ENCODE measurements around the gene GNG3.
"Not testable (repeated sequence)": the region's sequence is repeated elsewhere in the genome, so short reads cannot be mapped to it uniquely, and the experiment has no call there.

GNG3 gene

GRCh38 chr11:62682518-62682917, 25.0 kb upstream of the GNG3 start:
- no peak overlapping the region for H3K4me2 ChIP-seq (ENCODE audit: low read length)
- no peaks in the 10 kb centered on the region for H3K36me3 ChIP-seq (ENCODE audit: control insufficient read depth, insufficient read depth, low read length)
- no peak overlapping the region for H3K9ac ChIP-seq
- H3K4me1 ChIP-seq: no peaks in the 10 kb centered on the region
- no peak for TF ChIP-seq CTCF (IDR thresholded peaks at IDR 0.05)
- H2AFZ ChIP-seq: no peak overlapping the region
- H3K4me3 ChIP-seq (ENCODE audit: low read depth, low read length): no peak overlapping the region
- H3K27ac ChIP-seq: no peak overlapping the region
- H3K9me3 ChIP-seq (ENCODE audit: control insufficient read depth, low read length): no peaks in the 10 kb centered on the region
- H3K27me3 ChIP-seq (ENCODE audit: control insufficient read depth, insufficient read depth, low read length): no peaks in the 10 kb centered on the region
- no peaks in the 10 kb centered on the region for H3K79me2 ChIP-seq

GRCh38 chr11:62687508-62688396, 19.7 kb upstream of the GNG3 start:
- H3K27me3 ChIP-seq (ENCODE audit: control insufficient read depth, insufficient read depth, low read length): no peaks in the 10 kb centered on the region
- no peaks in the 10 kb centered on the region for H3K9me3 ChIP-seq (ENCODE audit: control insufficient read depth, low read length)
- no peak overlapping the region for H3K4me3 ChIP-seq (ENCODE audit: low read depth, low read length)
- no peaks in the 10 kb centered on the region for H3K4me1 ChIP-seq
- no peak overlapping the region for H3K27ac ChIP-seq
- no peak overlapping the region for H3K4me2 ChIP-seq (ENCODE audit: low read length)
- TF ChIP-seq CTCF (IDR thresholded peaks at IDR 0.05): no peak
- no peak overlapping the region for H3K9ac ChIP-seq
- H3K79me2 ChIP-seq: no peaks in the 10 kb centered on the region
- no peak overlapping the region for H2AFZ ChIP-seq
- no peaks in the 10 kb centered on the region for H3K36me3 ChIP-seq (ENCODE audit: control insufficient read depth, insufficient read depth, low read length)

GRCh38 chr11:62688491-62688890, 19.0 kb upstream of the GNG3 start:
- H3K36me3 ChIP-seq (ENCODE audit: control insufficient read depth, insufficient read depth, low read length): no peaks in the 10 kb centered on the region
- H3K27me3 ChIP-seq (ENCODE audit: control insufficient read depth, insufficient read depth, low read length): no peaks in the 10 kb centered on the region
- H3K4me2 ChIP-seq (ENCODE audit: low read length): no peak overlapping the region
- H3K4me1 ChIP-seq: no peaks in the 10 kb centered on the region
- TF ChIP-seq CTCF (IDR thresholded peaks at IDR 0.05): no peak
- H3K9me3 ChIP-seq (ENCODE audit: control insufficient read depth, low read length): no peaks in the 10 kb centered on the region
- no peaks in the 10 kb centered on the region for H3K79me2 ChIP-seq
- H3K27ac ChIP-seq: no peak overlapping the region
- no peak overlapping the region for H3K9ac ChIP-seq
- no peak overlapping the region for H3K4me3 ChIP-seq (ENCODE audit: low read depth, low read length)
- H2AFZ ChIP-seq: no peak overlapping the region

GRCh38 chr11:62689421-62690183, 17.9 kb upstream of the GNG3 start, which contains the start of gene LRRN4CL:
TSS of gene LRRN4CL (minus strand) at chr11:62689530. CDS start at chr11:62688508, 1,022 bp downstream.
- Histone ChIP-seq H3K27me3 (ENCODE audit: control insufficient read depth, insufficient read depth, low read length) (no peaks in the 10 kb centered on the region), H3K4me3 (ENCODE audit: low read depth, low read length) (no peak within 1 kb of the TSS), H3K4me1 (no peaks in the 10 kb centered on the region), H2AFZ (no peak within 1 kb of the TSS), H3K79me2 (no peaks in the 10 kb centered on the region), H3K4me2 (ENCODE audit: low read length) (no peak within 1 kb of the TSS), H3K9ac (no peak within 1 kb of the TSS), H3K36me3 (ENCODE audit: control insufficient read depth, insufficient read depth, low read length) (no peaks in the 10 kb centered on the region), H3K9me3 (ENCODE audit: control insufficient read depth, low read length) (no peaks in the 10 kb centered on the region), H3K27ac (no peak within 1 kb of the TSS)
- no peak for TF ChIP-seq CTCF (IDR thresholded peaks at IDR 0.05)

- not testable (repeated sequence) for H3K9ac ChIP-seq
Measured at GRCh38 chr11:62693624-62694023, 13.9 kb upstream of the GNG3 start.

More at GRCh38 chr11:62693624-62694023, 13.9 kb upstream of the GNG3 start:
- H3K79me2 ChIP-seq; H3K4me3 ChIP-seq (ENCODE audit: low read depth, low read length); H3K4me1 ChIP-seq; H3K27me3 ChIP-seq (ENCODE audit: control insufficient read depth, insufficient read depth, low read length); H3K27ac ChIP-seq; H3K4me2 ChIP-seq (ENCODE audit: low read length); H3K36me3 ChIP-seq (ENCODE audit: control insufficient read depth, insufficient read depth, low read length); H3K9me3 ChIP-seq (ENCODE audit: control insufficient read depth, low read length); H2AFZ ChIP-seq: not testable (repeated sequence)

Measured in parathyroid adenoma (tissue), 2 donors.